ENCODE measurements around the gene ZFP36L1. TPM values are rescaled to one million over a fixed set of nuclear protein-coding genes. Genes with fewer than 3 reads are reported as not detected.

Gene ZFP36L1
- total RNA-seq, 1 experiment from 2014 or later = 304 TPM

DNA sequence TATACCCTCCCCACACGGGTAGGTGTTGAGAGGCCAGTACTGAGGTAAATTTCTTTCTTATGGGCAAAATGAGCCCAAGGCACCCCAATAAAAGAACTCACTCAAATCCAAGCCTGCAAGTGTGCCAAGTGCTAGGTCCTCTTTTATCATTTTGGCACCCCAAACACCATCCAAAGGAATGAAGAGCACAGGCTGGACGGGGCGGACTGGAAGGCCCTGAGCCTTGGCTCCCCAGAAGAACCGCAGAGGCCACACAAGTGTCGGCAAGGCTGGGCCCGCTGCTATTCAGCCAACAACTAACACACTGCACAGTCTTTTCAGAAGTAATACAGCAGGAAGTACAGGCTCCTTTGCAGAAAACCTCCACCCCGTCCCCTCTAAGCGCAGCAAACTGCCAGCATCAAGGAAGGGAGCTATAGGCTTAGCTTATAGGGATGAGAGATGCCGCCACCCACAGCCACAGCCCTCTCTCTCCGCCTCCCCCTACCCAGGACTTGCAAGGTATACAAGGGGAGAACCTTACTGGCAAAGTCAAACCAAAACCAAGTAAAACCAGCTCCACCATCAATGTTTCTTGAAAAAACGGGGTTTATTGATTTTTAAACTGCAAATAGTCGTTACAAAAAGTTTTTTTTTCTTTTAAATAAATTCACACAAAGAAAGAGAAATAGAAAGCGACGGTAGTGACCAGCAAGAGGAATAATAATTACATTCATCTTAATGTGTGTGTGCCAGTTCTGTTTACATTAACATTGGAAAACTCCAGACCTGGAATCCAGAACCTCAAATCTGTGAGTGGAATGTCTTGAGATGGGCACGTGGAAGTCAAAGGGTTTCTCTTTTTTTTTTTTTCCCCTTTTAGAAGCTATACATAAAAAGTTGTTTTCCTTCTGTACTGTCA lies 5.5 kb downstream of the ZFP36L1 start:
- Histone ChIP-seq H3K36me3 (ENCODE audit: control insufficient read depth in 1 of 2, insufficient read depth in 2 of 2, low read length in 2 of 2) (peaks cover 27 to 41% of the 10 kb centered on the region in 2 experiments), H3K27ac (ENCODE audit: low read depth, low read length) (peak overlapping the region; percentile 99), H4K20me1 (ENCODE audit: insufficient read depth) (peaks cover 9% of the 10 kb centered on the region; the same call in 1 of the 2 replicates), H2AFZ (ENCODE audit: low read depth, low read length, poor library complexity, severe bottlenecking) (no peak overlapping the region), H3K9ac (ENCODE audit: low read length) (peak overlapping the region; percentile 51), H3K4me1 (ENCODE audit: control insufficient read depth in 1 of 2, insufficient read depth in 2 of 2, low read length in 2 of 2) (peaks cover 69 to 93% of the 10 kb centered on the region in 2 experiments), H3K4me3 (replicated peaks in 1 of 2; ENCODE audit: low read depth in 1 of 2, low read length in 2 of 2) (no peak overlapping the region), H3K4me2 (ENCODE audit: low read length) (peak overlapping the region; percentile 71), H3K9me3 (ENCODE audit: control insufficient read depth in 1 of 2, insufficient read depth in 1 of 2, low read depth in 1 of 2, low read length in 2 of 2) (no peaks in the 10 kb centered on the region), H3K79me2 (ENCODE audit: insufficient read depth, low read length) (peaks cover 52% of the 10 kb centered on the region), H3K27me3 (ENCODE audit: insufficient read depth, low read length) (no peaks in the 10 kb centered on the region), H3K9me2 (ENCODE audit: insufficient read depth) (no peaks in the 10 kb centered on the region)
- intact Hi-C loops (cut with micrococcal nuclease) = loop anchor here (2.0 to 10.0 kb wide), 4 partner anchors 99 to 845 kb away; no protein-coding TSS in a partner anchor
- CTCF ChIA-PET = interaction anchor here (0.9 to 2.7 kb wide), 5 partner anchors 7 to 538 kb away, joined by 3 to 13 read pairs (median 4); no protein-coding TSS in a partner anchor
- POLR2A ChIA-PET = interaction anchor here (0.6 to 7.1 kb wide), 17 partner anchors 8 to 843 kb away, joined by 3 to 120 read pairs (median 3); no protein-coding TSS in a partner anchor
- DNase-seq (ENCODE audit: low read depth, low spot score) (no peak), ATAC-seq (peak; percentile 12)
- RAD21 ChIA-PET (ENCODE audit: low non-redundant PET in 1 of 2, low total read pairs in 2 of 2, uncharacterized antibody in 2 of 2, unreplicated experiment in 2 of 2) = interaction anchor here in 1 of 2 experiments (3.7 kb wide), 1 partner anchor 538 kb away, joined by 14 read pairs; no protein-coding TSS in a partner anchor
- TF ChIP-seq SP1 (IDR thresholded peaks at IDR 0.05; ENCODE audit: low read depth) (no peak), MAX (IDR thresholded peaks at IDR 0.05) (no peak), SRF (IDR thresholded peaks at IDR 0.05; ENCODE audit: low read depth) (no peak), ZNF274 (IDR thresholded peaks at IDR 0.05; ENCODE audit: low read depth, low read length) (no peak), YY1 (IDR thresholded peaks at IDR 0.05; ENCODE audit: extremely low read depth, insufficient replicate concordance, low read depth, low read length) (no peak), RAD21 (IDR thresholded peaks at IDR 0.05; ENCODE audit: low read depth) (no peak), JUND (IDR thresholded peaks at IDR 0.05) (no peak), POLR2A (IDR thresholded peaks at IDR 0.05; ENCODE audit: borderline replicate concordance, extremely low read depth, insufficient read depth, insufficient read length) (no peak), TCF7L2 (IDR thresholded peaks at IDR 0.05; ENCODE audit: borderline replicate concordance, extremely low read depth, insufficient read depth, insufficient read length) (no peak), EGR1 (IDR thresholded peaks at IDR 0.05; ENCODE audit: low read depth) (no peak), ZFX (IDR thresholded peaks at IDR 0.05) (no peak), EZH2phosphoT487 (IDR thresholded peaks at IDR 0.05; ENCODE audit: borderline replicate concordance) (no peak)
- TF ChIP-seq, protein P1, sequence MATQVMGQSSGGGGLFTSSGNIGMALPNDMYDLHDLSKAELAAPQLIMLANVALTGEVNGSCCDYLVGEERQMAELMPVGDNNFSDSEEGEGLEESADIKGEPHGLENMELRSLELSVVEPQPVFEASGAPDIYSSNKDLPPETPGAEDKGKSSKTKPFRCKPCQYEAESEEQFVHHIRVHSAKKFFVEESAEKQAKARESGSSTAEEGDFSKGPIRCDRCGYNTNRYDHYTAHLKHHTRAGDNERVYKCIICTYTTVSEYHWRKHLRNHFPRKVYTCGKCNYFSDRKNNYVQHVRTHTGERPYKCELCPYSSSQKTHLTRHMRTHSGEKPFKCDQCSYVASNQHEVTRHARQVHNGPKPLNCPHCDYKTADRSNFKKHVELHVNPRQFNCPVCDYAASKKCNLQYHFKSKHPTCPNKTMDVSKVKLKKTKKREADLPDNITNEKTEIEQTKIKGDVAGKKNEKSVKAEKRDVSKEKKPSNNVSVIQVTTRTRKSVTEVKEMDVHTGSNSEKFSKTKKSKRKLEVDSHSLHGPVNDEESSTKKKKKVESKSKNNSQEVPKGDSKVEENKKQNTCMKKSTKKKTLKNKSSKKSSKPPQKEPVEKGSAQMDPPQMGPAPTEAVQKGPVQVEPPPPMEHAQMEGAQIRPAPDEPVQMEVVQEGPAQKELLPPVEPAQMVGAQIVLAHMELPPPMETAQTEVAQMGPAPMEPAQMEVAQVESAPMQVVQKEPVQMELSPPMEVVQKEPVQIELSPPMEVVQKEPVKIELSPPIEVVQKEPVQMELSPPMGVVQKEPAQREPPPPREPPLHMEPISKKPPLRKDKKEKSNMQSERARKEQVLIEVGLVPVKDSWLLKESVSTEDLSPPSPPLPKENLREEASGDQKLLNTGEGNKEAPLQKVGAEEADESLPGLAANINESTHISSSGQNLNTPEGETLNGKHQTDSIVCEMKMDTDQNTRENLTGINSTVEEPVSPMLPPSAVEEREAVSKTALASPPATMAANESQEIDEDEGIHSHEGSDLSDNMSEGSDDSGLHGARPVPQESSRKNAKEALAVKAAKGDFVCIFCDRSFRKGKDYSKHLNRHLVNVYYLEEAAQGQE (IDR thresholded peaks at IDR 0.05; ENCODE audit: low read depth) = no peak
- TF ChIP-seq, protein P2, sequence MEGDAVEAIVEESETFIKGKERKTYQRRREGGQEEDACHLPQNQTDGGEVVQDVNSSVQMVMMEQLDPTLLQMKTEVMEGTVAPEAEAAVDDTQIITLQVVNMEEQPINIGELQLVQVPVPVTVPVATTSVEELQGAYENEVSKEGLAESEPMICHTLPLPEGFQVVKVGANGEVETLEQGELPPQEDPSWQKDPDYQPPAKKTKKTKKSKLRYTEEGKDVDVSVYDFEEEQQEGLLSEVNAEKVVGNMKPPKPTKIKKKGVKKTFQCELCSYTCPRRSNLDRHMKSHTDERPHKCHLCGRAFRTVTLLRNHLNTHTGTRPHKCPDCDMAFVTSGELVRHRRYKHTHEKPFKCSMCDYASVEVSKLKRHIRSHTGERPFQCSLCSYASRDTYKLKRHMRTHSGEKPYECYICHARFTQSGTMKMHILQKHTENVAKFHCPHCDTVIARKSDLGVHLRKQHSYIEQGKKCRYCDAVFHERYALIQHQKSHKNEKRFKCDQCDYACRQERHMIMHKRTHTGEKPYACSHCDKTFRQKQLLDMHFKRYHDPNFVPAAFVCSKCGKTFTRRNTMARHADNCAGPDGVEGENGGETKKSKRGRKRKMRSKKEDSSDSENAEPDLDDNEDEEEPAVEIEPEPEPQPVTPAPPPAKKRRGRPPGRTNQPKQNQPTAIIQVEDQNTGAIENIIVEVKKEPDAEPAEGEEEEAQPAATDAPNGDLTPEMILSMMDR (IDR thresholded peaks at IDR 0.05 in 2 of 3, conservative IDR thresholded peaks at IDR 0.05 in 1 of 3; ENCODE audit: borderline replicate concordance in 1 of 3, insufficient read depth in 1 of 3, low read depth in 2 of 3, low read length in 2 of 3) = no peak
- no TSS peak for BruUV-seq (replicated peaks)
